Measurements from ENCODE around the gene TMTC2.

TMTC2 gene

DNA sequence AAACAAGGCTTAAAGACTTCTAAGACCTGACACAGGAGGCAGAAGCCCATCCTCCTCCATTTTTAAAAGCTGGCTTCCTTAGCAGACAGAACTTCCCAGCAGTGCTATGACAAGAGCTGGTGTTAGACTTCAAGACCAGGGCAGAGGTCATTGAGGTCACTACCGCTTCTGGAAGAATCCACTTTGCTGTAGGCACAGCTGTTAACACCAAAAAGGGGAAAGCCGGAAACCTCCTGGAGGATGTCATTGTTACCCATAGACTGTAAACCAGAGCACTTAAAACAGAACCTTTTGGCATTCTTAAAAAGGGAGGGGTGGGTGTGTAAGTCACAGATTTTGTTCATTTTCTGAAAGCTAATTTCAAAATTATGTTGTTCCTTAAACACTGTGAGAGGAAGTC is 445.7 kb downstream of the TMTC2 start:
- DNase-seq (ENCODE audit: low read depth, low spot score): no peak

DNA sequence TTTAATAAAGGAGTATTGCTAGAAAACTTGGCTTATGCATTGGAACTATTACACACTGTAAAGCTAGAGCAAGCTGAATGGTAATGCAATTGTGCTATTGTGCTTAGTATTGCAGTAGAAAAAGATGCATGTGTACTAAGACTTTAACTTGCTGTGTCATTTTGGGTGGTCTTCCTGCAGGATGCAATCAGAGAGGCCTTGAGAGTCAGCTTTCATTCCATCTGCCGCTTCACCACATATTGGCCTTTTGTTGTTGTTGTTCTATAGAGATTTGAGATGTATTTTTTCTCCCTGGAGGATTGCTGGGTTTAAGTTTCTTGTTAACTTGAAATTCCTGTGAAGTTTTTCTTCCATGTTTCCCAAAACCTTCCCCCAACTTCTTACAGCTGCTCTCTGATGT is 449.7 kb downstream of the TMTC2 start:
- DNase-seq (ENCODE audit: low read depth, low spot score): no peak

DNA sequence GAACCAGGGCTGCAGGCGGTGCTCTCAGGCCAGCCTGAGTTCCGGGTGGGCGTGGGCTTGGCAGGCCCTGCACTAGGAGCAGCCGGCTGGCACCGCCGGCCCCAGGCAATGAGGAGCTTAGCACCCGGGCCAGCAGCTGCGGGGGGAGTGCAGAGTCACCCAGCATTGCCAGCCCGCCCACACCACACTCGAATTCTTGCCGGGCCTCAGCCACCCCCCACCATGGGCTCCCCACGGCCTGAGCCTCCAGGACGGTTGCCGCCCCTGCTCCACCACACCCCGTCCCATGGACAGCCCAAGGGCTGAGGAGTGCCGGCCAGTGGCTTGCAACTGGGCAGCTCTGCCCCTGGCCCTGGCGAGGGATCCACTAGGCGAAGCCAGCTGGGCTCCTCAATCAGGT is 453.4 kb downstream of the TMTC2 start:
- no peak for DNase-seq (ENCODE audit: low read depth, low spot score)

DNA sequence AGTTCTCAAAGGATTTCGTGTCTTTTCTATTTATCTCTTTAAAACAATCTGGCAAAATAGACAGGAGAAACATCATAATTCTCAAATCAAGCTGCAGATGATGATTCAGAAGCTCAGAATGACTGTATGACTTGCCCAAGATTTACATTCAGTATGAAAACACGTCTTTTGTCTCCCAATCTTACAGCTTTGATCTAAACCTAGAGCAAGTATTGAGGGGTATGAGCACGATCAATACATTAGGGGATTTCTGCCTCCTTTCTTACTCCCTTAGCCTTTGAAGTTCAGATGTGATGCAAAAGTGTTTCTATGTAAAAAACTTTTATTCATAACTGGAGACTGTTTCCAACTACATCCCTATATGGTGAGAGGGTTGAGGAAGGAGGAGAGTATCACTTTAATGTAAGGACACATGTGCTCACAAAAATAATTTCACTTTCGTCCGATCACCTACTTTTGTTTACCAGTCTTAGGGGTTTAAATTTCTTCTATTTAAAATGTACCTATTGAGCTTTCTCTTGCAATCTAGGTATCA is 454.8 kb downstream of the TMTC2 start:
- DNase-seq (ENCODE audit: low read depth, low spot score): no peak

DNA sequence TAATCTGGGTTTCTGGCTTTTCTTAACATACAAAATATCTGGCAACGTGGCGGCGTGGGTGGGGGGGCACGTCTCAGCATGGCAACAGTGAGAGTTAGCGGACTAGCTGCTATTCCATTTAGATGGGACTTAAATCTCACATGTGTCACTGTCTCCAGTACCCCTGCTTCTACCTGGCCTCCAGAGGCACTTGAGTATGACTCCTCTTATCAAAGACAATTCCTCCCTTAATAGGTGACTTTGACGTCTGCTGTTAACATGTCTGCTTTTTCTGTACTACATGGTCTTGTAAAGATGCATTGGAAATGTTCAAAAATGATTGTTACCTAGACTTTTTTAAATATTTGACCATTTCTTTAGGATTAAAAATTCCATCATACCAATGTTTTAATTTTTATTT is 456.2 kb downstream of the TMTC2 start:
- no peak for DNase-seq (ENCODE audit: low read depth, low spot score)

- no peak for DNase-seq (ENCODE audit: low read depth, low spot score)
These were observed 457.2 kb downstream of the TMTC2 start for GRCh38 chr12:83143950-83144349.

DNA sequence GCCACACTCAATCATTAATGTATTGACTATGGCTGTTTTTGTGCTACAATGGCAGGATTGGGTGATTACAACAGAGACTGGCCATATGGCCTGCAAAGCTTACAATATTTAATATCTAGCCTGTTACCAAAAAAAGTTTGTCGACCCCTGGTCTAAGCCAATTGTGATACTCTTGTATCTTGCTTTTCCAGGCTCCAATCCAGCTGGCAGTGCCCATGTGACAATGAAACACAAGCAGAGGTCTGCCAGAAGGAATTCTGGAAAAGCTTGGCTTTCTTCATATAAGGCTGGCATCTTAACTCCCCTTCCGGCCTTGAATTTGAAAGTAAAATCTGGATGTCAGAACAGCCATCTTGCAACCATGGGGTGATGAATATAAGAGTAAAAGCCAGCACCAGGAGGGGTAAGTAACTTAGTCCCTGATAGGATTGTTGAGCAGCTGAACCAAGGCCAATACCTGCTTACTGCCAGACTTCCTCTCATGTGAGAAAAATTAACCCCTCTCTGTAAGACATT is 458.7 kb downstream of the TMTC2 start:
- DNase-seq (ENCODE audit: low read depth, low spot score): no peak

DNA sequence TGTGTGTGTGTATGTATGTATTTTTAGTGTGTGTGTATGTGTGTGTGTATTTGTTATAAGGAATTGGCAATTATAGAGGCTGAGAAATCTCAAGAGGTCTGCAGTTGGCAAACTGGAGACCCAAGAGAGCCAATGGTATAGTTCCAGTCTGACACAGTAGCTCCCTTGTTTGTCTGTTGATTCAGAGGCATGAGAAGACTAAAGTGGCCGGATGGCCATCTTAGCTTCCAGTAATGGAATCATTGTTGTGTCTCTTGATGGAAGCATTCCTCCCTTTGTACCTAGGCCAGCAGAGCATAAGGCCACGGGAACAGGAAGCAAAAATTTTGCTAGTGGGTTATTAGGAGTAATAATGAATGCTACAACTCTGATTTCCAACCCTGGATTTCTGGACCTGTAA is 460.6 kb downstream of the TMTC2 start:
- no peak for DNase-seq (ENCODE audit: low read depth, low spot score)

- no peak for DNase-seq (ENCODE audit: low read depth, low spot score)
These were observed 463.3 kb downstream of the TMTC2 start for GRCh38 chr12:83149987-83150386.

DNA sequence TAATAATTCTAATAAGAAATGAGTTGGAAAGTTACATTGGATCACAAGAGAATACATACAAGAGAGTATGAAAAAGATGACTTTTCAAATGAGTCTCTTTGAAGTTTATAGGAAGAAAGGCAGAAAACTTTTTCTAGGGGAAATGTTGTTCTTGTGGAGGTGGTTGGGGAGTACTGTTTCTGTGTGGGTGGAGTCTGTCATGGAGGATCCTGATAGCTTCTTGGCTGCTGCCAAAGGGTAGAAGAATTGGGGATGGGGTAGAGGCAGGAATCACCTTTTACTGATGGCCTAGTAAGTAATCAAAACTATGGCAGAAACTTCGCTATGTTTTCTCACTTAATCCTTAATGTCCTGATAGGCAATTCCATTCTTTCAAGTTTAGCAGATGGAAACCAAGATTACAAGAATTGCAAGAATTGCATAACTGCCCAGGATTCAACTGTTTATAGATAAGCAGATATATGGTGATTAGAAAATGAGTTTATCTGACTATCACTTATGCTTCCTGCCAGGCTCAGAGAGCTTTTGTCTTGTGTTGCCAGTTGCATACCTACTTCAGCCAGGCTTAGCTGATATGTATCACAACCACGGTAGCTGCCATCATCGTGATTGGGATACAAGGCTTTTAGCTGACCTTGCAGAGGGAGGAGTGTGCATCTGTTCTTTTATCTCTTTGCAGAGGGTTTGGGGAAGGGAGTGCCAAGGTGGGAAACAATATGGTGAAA is 463.9 kb downstream of the TMTC2 start:
- DNase-seq (ENCODE audit: low read depth, low spot score): no peak

DNA sequence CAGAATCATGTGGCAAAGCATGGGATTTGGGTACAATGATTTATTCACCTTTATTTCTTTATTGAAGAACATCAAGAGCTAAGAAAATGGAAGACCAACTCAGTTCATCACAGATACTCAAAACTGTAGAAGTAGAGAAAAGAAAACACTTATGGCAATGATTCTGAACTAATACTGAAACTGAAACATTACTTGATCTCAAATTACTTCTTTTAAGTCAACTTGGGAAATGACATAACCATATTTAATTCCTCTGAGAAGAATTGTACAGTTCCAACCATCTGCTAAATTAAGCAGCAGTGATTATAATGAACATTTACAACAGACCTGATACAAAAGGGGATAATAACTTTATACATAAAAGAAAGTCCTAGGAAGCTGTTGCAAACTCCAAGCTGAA is 466.5 kb downstream of the TMTC2 start:
- no peak for DNase-seq (ENCODE audit: low read depth, low spot score)

- DNase-seq (ENCODE audit: low read depth, low spot score): no peak
These were observed 470.1 kb downstream of the TMTC2 start for GRCh38 chr12:83156815-83157214.

DNA sequence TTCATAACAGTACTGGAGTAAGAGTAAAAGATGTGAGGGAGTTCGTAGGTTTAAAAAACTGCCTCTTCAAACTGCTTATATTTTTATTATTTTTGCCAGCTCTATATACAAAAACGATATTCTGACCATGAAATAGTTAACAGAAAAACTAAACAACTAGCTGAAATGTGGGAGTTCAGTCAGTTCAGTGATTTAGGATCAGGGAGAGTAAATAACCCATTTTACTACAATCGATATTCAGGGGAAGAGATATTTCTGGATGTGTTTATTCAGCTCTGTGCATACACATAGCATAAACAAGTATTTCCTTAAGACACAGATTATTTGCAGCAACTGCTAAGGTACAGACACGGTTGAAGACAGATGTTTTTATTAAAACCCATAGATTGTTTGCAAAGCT is 470.9 kb downstream of the TMTC2 start:
- no peak for DNase-seq (ENCODE audit: low read depth, low spot score)

DNA sequence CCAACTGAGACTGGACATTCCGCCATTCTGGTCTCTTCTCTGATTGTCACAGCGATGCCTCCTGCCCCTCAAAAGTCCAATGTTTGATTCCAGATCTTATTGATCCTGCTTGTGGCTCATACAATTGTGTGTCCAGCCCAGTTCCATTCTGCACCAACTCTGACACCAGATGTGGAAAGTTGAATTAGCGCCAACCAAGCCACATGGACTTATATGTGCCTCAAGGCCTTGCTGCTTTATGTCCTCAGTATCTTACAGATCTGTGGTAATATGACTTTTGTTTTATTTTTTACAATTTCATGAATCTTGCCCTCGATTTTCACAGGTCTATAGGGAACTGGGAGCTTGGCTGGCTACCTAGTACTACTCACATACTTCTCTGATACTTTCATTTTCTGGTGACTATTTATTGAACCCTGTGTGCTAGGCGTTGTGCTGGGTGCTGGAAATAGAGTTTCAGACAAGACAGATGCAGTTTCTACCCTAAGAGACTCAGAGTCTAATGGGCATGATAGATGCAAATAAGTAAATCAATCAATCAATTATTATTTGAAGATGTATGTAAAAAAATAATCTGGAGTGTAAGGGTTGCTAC is 472.0 kb downstream of the TMTC2 start:
- DNase-seq (ENCODE audit: low read depth, low spot score): no peak

DNA sequence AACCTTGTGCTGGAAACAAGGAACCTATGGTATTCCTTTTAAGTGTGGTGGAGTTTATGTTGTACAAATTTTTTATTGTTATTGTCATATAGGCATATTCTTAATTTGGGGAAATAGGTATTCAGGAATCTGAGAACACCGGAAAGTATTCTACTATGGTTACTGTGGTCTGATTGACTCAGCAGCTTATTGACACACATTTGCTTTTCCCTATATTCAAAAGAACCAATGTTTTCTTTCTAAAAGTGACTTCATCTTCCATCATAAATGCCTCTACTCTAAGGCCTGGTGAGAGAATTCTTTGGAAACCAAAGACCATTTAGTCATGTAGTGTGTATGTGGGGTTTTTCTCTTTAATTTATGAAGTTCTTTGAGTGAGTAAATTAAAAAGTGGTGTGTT is 474.8 kb downstream of the TMTC2 start:
- no peak for DNase-seq (ENCODE audit: low read depth, low spot score)

- DNase-seq (ENCODE audit: low read depth, low spot score): no peak
These were observed 482.0 kb downstream of the TMTC2 start for GRCh38 chr12:83168751-83169150.

- DNase-seq (ENCODE audit: low read depth, low spot score): no peak
These were observed 485.7 kb downstream of the TMTC2 start for GRCh38 chr12:83172441-83172840.

DNA sequence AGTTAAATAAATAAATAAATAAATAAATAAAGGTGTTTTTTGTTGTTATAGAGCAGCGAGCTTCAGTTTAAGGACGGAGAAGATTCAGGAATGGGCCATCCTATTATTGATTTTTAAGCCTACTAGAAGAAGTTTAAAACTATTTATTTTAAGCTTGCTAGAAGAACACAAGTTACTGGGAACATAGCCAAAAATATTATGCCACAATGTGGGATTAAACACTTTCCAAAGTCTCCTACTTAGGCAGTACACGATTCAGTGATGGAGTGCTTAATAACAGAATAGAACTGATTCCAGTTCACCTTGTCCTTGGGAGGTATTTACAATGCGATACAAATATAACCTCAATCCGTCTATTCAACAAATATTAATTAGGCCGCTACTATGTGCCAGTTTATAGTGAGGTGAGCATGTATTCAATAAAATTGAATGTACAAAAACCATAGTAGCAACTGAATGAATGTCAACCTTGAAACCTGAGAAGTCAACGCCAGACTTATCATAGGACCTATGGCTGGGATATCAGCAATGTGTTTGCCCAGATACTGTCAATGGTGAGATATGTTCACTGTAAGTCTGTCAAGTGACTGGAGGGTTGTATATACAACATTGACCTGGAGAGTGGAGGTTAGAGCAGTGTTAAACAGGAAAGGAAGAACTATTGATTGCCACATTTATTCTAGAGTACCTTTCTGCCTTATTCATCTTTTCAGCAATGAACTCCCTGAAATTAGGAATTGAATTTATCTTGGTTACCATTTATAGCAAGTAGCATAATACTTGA is 486.4 kb downstream of the TMTC2 start:
- DNase-seq (ENCODE audit: low read depth, low spot score): no peak

DNA sequence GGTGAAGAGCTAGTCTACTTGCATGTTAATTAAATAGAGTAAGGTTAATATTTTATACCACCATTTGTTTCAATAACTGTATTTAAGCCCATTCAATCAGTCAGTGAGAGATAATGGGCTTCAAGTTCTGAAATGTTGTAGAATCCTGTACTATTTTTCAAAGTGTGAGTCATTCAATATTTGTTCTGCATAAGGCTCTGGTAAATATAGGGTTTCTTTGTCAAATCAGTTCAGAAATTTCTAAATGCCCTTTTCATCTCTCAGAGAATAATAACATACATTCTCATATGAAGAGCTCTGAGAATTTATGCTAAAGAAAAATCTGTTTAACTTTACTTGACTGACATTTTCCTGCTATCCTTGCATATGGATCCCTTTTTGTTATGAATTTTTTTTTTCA is 493.3 kb downstream of the TMTC2 start:
- no peak for DNase-seq (ENCODE audit: low read depth, low spot score)

GRCh38 chr12:83181074-83181473 is 494.4 kb downstream of the TMTC2 start:
- DNase-seq (ENCODE audit: low read depth, low spot score): no peak

DNA sequence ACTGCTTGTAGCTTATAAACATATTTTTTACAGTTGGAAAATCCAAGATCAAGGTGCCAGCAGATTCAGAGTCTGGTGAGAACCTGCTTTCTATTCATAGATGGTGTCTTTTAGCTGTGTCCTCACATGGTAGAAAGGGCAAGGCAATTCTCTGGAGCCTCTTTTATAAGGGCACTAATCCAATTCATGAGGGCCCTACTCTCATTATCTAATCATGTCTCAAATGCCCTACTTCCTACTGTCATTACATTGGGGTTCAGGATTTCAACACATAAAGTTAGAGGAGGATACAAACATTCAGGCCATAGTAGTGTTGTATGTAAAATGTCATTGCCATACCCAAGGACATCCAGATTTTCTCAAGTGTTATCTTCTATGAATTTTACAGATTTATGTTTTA is 496.4 kb downstream of the TMTC2 start:
- DNase-seq (ENCODE audit: low read depth, low spot score): no peak
